Stimulated activated CD8-positive, alpha-beta memory T cell treated with anti-CD3 and anti-CD28 coated beads, Interleukin-4, amount 100 ng/mL, for 1 hour (primary cell): Measurements from ENCODE around the gene CFAP45.

Experiments used
- DNase-seq, 2 donors: peaks; one replicate each; pipeline ENCODE4 v3.0.0-alpha.2; 2020; ENCODE audit warnings: low read depth in 2 of 2, low spot score in 1 of 2

Gene CFAP45

DNA sequence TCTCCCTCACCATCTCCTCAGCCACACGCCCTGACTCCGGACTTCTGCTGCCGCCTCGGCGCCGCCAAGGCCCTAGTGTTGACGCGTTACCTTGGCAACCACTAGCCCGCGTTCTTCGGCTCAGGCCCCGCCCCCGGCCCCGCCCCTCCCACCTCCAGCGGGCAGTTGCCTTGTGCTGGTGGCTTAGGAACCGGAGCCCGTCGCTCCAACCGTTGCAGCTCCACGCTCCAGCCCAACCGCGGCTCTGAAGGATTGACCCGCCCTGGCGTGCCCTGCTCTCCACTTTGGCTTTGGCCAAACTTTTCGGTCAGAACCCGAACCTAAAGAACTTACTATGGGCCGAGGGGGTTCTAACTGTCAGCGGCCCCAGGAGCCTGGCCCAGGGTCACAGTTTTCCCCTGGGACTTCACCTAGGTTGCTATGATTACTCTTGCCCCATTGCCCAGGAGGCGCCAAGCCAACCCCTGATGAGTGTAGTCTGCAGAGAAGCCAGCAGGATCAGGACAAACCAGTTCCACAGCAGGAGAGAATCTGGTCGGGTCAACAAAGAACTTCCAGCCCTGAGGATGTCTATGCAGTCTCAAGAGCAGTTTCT lies at the start of gene CFAP45:
CFAP45 (minus strand) TSS at position 80 of the 595 bp plus-strand sequence; CDS start at position 13, 67 bp downstream.
- DNase-seq: no peak

DNA sequence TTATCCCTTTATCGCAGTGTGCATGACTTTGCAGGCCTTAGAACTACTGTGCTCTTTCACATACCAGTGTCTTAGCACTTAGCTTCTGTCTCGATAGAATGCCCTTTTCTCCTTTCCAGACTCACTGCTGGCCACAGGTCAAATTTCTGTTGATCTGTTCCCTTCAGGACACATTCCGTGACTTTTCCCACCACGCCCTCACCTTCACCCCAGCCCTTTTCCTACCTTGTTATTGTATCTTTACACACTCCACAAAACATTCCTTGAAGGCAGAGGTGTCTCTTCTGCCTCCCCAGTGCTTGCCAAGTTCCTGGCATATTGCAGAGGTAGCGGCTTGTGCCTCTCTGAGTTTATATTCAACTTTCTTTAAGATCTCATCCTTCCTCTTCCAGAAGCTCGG lies 49.2 kb upstream of the CFAP45 start:
- DNase-seq: no peak

GRCh38 chr1:159947942-159948341 lies 48.0 kb upstream of the CFAP45 start:
- DNase-seq: no peak

DNA sequence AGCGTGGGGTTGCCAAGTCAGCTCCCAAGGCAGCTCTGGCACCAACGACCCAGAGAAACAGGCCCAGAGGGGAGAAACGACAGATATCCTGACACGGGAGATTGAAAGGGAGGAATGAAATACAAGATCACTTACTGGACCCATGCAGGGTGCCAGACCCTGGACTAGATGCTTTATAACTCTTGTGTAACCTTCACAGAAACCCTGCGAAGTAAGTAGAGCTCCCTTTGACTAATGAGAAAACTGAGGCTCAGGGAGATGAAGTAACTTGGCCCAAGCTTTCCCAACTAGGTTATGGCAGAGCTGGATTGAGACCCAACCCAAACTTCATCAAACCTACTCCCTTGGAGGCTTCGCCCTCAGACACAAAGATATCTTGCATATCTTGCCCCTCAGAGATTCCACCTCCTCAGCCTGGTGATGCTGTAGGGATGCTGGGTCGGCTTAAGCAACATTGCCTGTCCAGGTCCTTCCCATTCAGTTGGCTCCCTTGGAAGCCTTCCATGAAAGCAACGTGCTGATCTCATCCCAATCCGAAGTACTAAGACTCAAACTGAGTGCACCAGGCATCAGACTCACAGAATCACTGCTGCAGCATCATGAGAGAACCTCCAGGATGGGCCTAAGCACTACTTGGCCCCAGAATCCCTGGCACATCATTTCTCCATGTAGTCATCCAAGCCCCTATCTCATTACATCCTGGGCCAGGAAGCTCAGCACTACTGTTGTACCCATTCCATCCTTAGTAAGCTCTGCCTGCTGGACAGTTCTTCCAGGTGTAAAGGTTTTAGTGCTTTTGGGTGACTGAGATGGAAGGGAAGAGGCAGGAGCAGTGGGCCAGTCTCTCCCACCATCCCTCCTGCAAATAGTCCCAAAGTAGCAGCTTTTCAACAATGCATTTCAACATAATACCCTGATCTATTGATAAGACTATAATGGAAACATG lies 46.5 kb upstream of the CFAP45 start:
- DNase-seq: no peak

DNA sequence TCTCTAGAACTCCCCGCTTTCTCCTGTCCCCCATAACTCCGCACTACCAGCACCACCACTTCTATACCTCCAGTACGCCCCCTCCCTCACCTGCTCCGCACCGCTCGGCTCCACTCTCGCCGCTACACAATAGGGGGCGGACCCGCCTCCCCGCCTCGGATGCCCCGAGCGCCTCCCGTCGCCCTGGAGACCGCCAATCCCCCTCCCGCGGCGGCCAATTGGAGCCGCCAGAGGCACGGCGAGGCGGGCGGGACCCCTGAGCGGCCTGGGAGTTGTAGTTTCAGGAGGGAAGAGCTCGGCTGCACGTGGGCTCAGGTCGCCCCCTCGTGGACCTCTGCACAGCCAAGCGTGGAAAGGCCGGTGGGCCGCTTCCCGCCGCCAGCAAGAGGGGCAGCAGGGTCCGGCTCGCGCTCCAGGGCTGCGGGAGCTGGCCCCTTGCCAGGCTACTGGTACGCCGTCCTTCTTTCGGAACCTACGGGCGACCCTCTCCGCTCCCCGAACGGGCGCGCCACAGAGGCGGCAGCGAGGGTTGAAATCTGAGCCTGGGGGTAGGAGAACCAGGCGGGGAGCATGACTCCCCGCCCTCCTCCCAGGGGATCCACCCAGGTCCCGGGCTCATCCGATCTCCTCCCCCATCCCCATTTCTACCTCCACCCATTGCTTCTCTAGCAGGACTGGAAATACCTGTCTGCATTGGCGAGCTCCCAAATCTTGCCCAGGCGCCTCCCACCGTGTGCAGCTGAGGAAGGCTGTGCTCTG lies 45.7 kb upstream of the CFAP45 start, which contains the start of gene IGSF9:
IGSF9 (minus strand) TSS at position 131 of the 759 bp plus-strand sequence. CDS start 2,159 bp downstream, outside the sequence.
- peak; percentile 57 to 68 for DNase-seq

DNA sequence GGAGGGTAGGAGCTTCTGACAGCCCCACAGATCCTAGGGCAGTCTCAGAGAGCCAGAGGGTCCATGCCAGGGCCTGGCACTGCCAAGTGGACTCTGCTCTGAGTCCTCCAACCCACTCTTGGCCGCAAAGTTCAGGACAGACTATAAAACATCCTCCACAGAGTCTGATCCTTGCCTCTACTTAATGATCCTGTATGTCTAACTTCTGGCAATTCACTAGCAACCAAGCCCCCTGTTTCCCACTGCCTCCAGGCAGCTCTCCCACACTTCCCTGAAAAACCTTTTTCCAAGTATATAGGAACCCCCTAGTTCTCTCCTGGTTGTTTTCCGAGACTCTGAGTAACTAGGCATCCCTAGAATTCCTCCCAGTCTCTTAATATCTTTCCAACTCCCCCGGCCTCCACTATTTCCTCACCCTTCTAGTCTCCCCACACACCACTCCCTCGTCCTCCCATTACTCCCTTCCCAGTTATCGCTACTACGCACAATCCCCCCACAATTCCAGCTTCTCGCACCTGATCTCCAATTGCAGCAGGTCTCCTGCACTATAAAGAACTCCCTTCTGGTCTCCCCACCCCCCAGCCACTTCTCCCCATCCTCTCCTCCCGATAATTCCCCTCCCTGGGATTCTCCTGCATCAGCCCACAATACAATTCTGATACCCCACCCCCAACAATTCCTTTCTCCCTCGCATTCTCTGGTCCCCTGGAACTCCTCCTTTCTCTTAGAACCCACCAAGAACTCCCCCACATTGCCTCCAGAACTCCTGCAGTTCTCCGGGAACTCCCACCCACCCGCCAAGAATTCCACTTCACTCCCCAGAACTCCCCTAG lies 44.9 kb upstream of the CFAP45 start:
- no peak for DNase-seq

GRCh38 chr1:159943908-159944622 lies 44.1 kb upstream of the CFAP45 start:
- DNase-seq: no peak

DNA sequence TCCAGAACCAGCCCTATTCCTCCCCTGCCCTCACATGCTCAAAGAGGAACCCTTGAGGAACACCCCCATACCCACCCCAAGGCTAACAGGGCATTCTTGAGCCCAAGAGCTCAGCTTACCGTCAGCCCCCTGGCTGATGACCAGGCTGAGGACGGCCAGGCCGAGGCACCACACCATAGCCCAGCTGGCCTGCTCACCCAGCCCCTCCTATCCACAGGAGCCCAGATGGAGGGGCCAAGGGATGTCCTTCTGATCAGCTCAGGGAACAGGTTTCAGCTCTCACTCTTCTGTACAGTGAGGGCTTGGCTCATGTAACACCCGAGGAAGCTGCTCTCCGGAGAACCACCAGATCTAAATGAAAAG lies 43.3 kb upstream of the CFAP45 start:
- DNase-seq: no peak

DNA sequence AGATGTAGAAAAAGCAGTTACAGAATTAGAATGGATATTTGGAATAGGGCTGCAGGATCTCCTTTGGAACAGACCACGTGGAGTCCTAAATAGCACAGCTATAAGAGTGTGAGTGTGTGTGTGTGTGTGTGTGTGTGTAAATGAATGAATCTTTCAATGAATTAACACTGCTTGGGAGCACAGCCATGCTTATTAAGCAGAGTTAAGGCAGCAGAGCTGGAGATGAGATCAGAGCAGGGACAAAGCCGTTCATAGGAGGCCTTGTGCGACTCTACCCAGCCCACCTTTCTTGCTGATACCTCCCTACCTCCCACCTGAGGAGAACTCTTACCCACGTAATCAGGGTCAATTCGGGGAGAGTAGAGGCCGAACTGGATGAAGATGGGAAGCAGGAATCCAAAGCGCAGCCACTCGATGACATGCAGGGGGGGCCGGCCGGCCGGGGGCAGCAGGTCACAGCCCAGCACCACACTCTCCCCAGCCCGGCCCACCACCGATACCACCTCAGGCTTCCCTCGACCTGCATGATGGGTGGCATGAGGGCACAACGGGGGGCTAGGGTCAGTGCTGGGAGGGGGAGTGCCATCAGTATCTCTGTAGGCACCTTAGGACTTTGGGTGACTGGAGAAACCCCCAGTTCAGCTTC lies 42.8 kb upstream of the CFAP45 start:
- DNase-seq: no peak

DNA sequence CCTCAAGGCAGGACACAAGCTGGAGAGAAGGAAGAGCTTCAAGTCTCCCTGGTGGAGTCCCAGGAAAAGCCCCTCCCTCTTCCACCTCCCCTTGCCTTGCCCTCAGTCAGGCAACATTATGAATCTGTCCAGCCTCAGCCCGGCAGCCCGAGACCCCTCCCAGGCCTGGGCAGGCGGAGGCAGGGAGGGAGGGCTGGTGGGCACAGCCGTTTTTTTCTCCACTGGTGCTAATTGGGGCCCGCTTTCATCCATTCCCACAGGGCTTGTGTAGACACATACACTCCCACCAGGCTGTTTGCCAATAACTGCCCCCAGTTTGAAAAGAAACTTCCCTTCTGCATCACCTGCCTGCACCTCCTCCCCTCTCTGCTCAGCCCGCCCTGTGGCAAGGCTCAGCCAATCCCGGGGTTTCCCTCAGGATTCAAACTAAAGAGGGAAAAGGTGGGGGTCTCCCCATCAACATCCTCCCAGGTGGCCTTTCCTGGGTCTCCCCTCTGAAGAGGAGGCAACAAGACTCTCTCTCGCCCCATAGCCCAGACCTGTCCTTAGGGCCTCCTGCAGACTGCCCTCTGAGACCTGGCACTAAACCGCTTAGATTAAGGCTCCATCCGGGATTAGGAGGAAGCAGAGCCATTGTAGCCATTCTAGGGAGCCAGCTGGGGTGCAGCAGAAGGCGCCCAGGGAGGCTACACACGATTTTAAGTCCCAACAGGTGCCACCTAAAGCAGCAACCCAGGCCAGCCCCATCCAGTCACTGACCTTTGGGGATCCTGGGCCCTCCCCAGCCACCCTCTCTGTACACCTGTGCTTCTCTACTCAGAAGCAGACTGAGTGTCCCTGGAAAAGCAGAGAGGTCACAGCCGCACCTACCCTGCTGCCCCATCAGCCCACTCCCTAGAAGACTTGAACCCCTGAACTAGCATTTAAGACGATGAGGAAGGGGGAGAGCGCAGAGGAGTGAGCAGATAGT lies 41.9 kb upstream of the CFAP45 start:
- no peak for DNase-seq

GRCh38 chr1:159941141-159941540 lies 41.2 kb upstream of the CFAP45 start:
- DNase-seq: no peak

DNA sequence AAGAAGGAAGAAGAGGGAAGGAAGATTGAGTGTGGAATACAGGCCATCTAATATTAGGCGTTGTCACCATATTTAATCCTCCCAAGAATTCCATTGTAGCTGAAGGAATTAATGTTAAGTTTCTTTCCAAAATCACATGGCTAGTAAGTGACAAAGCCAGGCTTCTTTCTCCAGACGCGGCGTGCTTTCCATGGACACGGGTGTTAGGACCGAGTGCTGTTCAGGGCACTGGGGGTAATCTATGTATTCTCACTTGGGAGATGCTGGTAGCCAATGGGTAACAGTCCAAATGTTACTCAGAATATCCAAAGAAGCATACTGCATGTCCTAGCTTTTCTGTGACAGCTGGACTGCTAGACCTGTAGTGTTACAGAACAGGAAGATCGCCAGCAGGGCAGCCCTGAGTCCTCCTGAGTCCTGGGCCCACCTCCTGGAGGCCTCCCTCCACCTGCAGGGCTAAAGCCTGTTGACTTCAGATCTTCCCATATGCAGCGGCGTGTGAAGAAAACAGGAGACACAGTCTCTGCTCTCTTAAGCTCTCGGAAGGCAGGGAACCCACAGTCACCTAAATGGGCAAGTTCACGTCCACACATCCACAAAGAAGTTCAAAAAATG lies 40.1 kb upstream of the CFAP45 start:
- no peak for DNase-seq

- DNase-seq: no peak
Observed at GRCh38 chr1:159939678-159940002, 39.7 kb upstream of the CFAP45 start.

GRCh38 chr1:159938905-159939677 lies 39.1 kb upstream of the CFAP45 start:
- DNase-seq: no peak

- DNase-seq: no peak
Observed at GRCh38 chr1:159938211-159938852, 38.4 kb upstream of the CFAP45 start.

- no peak for DNase-seq
Observed at GRCh38 chr1:159937054-159937750, 37.2 kb upstream of the CFAP45 start.
